UCSD-AML1 (cell line): Measurements from ENCODE around the gene MVB12B.
A peak's percentile ranks its signal among the peaks of the same experiment; 100 is the strongest.

Source experiments
- DNase-seq: peaks from one replicate; lab custom pipeline; 2025; ENCODE audit not compliant: unreplicated experiment; lab: John Stamatoyannopoulos, UW

MVB12B gene

GRCh38 chr9:126515873-126516505 lies 189.4 kb downstream of the MVB12B start:
- no peak for DNase-seq

- no peak for DNase-seq
Measured at GRCh38 chr9:126516561-126516935, 189.9 kb downstream of the MVB12B start.

GRCh38 chr9:126516936-126517832 lies 190.6 kb downstream of the MVB12B start:
- DNase-seq = peak; percentile 31

- no peak for DNase-seq
Measured at GRCh38 chr9:126517833-126518356, 191.3 kb downstream of the MVB12B start.

GRCh38 chr9:126518763-126519162 lies 192.1 kb downstream of the MVB12B start:
- DNase-seq = no peak

GRCh38 chr9:126519660-126520420 lies 193.2 kb downstream of the MVB12B start:
- DNase-seq = no peak

- no peak for DNase-seq
Measured at GRCh38 chr9:126520453-126520852, 193.8 kb downstream of the MVB12B start.

GRCh38 chr9:126521089-126521488 lies 194.5 kb downstream of the MVB12B start:
- DNase-seq = no peak

GRCh38 chr9:126521551-126521950 lies 194.9 kb downstream of the MVB12B start:
- DNase-seq = no peak

GRCh38 chr9:126521976-126522590 lies 195.5 kb downstream of the MVB12B start:
- DNase-seq = no peak

GRCh38 chr9:126522612-126523356 lies 196.2 kb downstream of the MVB12B start:
- DNase-seq = no peak

GRCh38 chr9:126523611-126524111 lies 197.0 kb downstream of the MVB12B start:
- DNase-seq = no peak

- DNase-seq = no peak
Measured at GRCh38 chr9:126524353-126525077, 197.9 kb downstream of the MVB12B start.

- DNase-seq = no peak
Measured at GRCh38 chr9:126526218-126527108, 199.8 kb downstream of the MVB12B start.

- no peak for DNase-seq
Measured at GRCh38 chr9:126527109-126527825, 200.6 kb downstream of the MVB12B start.

GRCh38 chr9:126528111-126528510 lies 201.5 kb downstream of the MVB12B start:
- no peak for DNase-seq

- DNase-seq = no peak
Measured at GRCh38 chr9:126528915-126529314, 202.3 kb downstream of the MVB12B start.
